HEK293 (cell line): Measurements from ENCODE around the gene RBBP5.

Source experiments
- BCL11A ChIP-seq: fragments of 450-650 bp; formaldehyde crosslinking; IDR thresholded peaks from 2 replicates; pipeline ENCODE4 v1.5.1; 2016; ENCODE audit warnings: low read depth, missing biosample characterization, missing genetic modification characterization
- SETDB1 ChIP-seq: IDR thresholded peaks from one replicate; pipeline ENCODE4 v1.6.1; 2017; ENCODE audit warnings: mild to moderate bottlenecking, low read length, moderate library complexity, mixed read lengths; ENCODE audit not compliant: insufficient read length
- ZSCAN30 ChIP-seq: fragments of 450-650 bp; IDR thresholded peaks from 2 replicates; pipeline ENCODE4 v1.5.1; 2018; ENCODE audit warnings: missing biosample characterization, mild to moderate bottlenecking, missing genetic modification characterization, moderate library complexity
- TF ChIP-seq, protein P1 (sequence below): fragments of 450-650 bp; formaldehyde crosslinking; IDR thresholded peaks from 2 replicates; pipeline ENCODE4 v1.5.1; 2016; ENCODE audit warnings: missing biosample characterization, missing genetic modification characterization

DNA sequence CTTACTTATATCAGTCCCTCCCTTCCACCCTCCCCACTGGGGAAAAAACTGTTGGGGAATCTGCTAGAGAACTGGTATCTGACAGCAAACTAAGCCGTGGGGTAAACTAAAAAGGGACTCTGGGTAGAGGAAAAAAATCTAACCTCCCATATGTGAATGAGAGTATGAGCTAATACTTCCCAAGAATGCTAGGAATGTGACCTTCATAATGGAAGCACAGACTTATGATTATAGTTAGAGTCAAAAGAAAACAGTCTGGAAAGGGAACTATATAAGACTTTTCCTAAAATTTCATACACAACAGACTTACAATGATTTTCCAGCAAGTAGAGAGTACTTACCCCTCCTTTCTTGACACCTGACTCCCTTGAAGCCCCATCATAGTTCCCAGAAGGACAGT, 23.0 kb upstream of the RBBP5 start:
- no peak for TF ChIP-seq ZSCAN30
- no peak for TF ChIP-seq BCL11A (tag by site-specific recombination)
- TF ChIP-seq, protein P1, sequence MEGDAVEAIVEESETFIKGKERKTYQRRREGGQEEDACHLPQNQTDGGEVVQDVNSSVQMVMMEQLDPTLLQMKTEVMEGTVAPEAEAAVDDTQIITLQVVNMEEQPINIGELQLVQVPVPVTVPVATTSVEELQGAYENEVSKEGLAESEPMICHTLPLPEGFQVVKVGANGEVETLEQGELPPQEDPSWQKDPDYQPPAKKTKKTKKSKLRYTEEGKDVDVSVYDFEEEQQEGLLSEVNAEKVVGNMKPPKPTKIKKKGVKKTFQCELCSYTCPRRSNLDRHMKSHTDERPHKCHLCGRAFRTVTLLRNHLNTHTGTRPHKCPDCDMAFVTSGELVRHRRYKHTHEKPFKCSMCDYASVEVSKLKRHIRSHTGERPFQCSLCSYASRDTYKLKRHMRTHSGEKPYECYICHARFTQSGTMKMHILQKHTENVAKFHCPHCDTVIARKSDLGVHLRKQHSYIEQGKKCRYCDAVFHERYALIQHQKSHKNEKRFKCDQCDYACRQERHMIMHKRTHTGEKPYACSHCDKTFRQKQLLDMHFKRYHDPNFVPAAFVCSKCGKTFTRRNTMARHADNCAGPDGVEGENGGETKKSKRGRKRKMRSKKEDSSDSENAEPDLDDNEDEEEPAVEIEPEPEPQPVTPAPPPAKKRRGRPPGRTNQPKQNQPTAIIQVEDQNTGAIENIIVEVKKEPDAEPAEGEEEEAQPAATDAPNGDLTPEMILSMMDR (tag by site-specific recombination) = no peak
- TF ChIP-seq SETDB1 = no peak
